ENCODE data around the gene MAP3K2. TPM values are rescaled to one million over a fixed set of nuclear protein-coding genes. Genes with fewer than 3 reads are reported as not detected.

The MAP3K2 gene
- total RNA-seq, 4 donors from 2014 or later = 25.9 to 98.4 (median 75.0) TPM

DNA sequence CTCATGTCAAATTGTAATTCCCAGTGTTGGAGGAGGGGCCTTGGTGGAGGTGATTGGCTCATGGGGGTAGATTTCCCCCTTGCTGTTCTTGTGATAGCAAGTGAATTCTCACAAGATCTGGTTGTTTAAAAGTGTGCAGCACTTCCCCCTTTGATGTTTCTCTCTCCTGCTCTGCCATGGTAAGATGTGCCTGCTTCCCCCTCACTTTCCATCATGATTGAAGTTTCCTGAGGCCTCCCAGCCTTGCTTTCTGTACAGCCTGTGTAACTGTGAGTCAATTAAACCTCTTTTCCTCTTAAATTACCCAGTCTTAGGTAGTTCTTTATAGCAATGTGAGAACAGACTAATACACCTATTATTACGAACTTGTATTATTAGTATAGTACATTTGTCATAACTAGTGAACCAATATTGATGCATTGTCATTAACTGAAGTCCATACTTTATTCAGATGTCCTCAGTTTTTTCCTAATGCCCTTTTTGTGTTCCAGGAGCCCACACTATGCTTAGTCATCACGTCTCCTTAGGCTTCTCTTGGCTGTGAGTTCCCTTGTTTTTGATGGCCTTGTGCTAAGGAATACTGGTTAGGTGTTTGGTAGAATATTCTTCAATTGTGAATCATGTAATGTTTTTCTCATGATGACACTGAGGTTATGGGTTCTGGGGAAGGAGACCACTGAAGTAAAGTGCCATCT, 4.5 kb upstream of the MAP3K2 start:
- TF ChIP-seq POLR2A (IDR thresholded peaks at IDR 0.05) = no peak
- TF ChIP-seq, protein P1, sequence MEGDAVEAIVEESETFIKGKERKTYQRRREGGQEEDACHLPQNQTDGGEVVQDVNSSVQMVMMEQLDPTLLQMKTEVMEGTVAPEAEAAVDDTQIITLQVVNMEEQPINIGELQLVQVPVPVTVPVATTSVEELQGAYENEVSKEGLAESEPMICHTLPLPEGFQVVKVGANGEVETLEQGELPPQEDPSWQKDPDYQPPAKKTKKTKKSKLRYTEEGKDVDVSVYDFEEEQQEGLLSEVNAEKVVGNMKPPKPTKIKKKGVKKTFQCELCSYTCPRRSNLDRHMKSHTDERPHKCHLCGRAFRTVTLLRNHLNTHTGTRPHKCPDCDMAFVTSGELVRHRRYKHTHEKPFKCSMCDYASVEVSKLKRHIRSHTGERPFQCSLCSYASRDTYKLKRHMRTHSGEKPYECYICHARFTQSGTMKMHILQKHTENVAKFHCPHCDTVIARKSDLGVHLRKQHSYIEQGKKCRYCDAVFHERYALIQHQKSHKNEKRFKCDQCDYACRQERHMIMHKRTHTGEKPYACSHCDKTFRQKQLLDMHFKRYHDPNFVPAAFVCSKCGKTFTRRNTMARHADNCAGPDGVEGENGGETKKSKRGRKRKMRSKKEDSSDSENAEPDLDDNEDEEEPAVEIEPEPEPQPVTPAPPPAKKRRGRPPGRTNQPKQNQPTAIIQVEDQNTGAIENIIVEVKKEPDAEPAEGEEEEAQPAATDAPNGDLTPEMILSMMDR (IDR thresholded peaks at IDR 0.05) = no peak
- H3K4me1 ChIP-seq = no peaks in the 10 kb centered on the region
- H3K36me3 ChIP-seq = no peaks in the 10 kb centered on the region
- H3K9me3 ChIP-seq = no peaks in the 10 kb centered on the region
- H3K27ac ChIP-seq = no peak overlapping the region
- intact Hi-C loops (cut with DNase I; ENCODE audit: low total_unique reads) = no loop called here
- no peaks in the 10 kb centered on the region for H3K27me3 ChIP-seq
- H3K4me3 ChIP-seq = no peak overlapping the region
- no peak for DNase-seq

DNA sequence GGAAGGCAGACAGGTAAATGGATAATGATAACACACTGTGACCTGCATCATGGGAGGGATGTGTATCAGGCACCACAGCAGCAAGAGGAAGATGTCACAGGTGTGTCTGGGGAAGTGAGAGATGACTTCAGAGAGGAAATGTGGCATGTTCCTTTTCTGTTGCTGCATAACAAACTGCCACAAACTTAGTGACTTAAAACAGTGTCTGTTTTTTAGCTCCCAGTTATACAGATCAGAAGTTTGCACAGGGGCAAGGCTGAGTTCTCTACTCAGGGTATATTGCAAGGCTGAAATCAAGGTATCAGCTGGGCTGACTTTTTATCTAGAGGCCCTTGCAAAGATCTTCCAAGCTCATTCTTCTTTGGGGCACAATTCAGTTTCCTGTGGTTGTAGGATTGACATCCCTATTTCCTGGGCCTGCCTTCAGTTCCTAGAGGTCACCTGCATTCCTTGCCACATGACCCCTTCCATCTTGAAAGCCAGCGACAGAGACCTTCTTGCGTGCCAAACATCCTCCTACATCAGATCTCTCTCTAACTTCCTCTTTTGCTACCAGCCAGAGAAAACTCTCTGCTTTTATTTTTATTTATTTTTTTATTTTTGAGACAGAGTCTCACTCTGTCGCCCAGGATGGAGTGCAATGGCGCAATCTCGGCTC, 2.1 kb upstream of the MAP3K2 start:
- Histone ChIP-seq H3K4me3 (no peak overlapping the region), H3K9me3 (no peaks in the 10 kb centered on the region), H3K4me1 (peaks cover 0 to 5% of the 10 kb centered on the region in 2 donors), H3K36me3 (no peaks in the 10 kb centered on the region), H3K27ac (no peak overlapping the region), H3K27me3 (no peaks in the 10 kb centered on the region)
- DNase-seq = no peak
- intact Hi-C loops (cut with DNase I; ENCODE audit: low total_unique reads) = no loop called here
- TF ChIP-seq, protein P1 (IDR thresholded peaks at IDR 0.05) = no peak
- no peak for TF ChIP-seq POLR2A (IDR thresholded peaks at IDR 0.05)

DNA sequence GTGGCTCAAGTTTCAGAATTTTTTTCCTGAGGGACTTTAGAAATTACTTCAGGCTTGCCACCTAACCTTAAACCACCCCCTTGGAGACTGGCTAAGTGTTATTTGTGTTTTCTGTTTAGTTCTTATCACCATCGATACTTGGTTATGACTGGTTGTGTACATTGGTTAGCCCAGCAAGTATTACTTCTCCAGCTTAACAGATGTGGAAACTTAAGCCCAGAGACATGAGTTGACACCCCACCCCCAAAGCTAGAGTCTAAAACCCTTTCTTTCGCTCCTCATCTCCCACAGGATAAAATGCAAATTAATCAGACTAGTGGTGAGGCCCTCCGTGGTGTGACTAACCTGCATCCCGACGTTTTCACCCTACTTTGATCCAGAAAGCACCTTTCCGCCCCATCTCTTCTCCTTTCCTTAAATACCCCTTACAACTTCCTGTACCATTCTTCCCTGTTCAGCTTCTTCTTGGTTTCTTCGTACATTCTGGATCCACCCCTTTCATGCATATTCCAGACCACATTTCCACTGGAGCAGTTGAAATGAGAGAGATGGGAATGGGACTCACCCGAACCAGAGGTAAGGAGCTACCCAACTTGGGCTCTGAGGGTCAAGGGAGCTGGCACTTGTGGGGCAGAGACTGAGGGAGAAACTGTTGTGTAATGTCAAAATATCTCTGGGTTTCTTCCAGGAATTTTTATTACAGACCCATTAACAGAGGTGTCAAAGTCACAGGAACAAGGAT, 819 bp upstream of the MAP3K2 start:
- no peak for DNase-seq
- no peak for TF ChIP-seq POLR2A (IDR thresholded peaks at IDR 0.05)
- TF ChIP-seq, protein P1 (IDR thresholded peaks at IDR 0.05) = no peak
- no peaks in the 10 kb centered on the region for H3K36me3 ChIP-seq
- no peaks in the 10 kb centered on the region for H3K27me3 ChIP-seq
- intact Hi-C loops (cut with DNase I; ENCODE audit: low total_unique reads) = no loop called here
- H3K27ac ChIP-seq = peak overlapping the region; percentile 97 to 100
- peak overlapping the region; percentile 60 to 100 for H3K4me3 ChIP-seq
- no peaks in the 10 kb centered on the region for H3K9me3 ChIP-seq
- H3K4me1 ChIP-seq = peaks cover 0 to 5% of the 10 kb centered on the region in 2 donors

DNA sequence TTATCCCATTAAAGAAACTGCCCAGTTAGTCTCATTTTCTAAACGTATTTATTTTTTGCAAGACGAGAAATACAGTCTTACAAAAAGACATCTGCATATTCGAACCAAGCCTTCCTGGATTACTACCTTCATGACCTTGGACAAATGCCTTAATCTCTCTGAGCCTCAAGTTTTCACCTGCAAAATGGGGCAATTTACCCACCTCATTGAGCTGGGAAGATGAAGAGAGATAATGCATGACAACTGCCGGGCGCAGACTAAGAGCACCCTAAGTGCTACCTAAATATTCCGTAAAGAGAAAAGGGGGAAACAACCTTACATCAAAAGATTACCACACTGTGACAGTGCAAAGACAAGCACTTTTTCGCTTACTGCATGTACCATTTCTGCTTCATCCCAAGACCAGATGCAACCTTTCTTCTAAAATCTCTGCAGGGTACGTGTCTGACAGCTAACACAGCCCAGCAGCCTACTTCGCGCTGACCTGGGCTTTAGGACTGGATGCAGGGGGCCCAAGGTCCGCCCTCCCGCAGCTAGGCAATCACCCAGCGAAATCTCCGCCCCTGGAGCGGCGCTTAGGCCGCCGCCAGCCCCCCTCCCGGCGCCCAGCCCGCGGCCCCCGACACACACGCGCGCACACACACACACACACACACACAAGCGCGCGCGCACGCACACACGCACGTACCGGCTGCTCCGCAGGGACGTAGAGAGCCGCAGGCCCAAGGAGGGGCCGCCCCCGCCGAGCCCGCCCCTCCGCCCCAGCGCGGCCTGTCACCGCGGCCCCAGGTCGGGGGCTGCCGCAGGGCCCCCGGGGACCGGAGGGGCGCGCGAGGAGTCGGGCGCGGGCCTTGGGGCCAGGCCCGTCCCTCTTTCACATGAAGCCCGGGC, 766 bp downstream of the MAP3K2 start:
- no peaks in the 10 kb centered on the region for H3K9me3 ChIP-seq
- peak overlapping the region; percentile 97 to 100 for H3K27ac ChIP-seq
- peak; percentile 79 to 82 for DNase-seq
- no peak for TF ChIP-seq POLR2A (IDR thresholded peaks at IDR 0.05)
- TF ChIP-seq, protein P1 (IDR thresholded peaks at IDR 0.05) = peak in 1 of 4 experiments; percentile 5
- peak overlapping the region; percentile 59 to 100 for H3K4me3 ChIP-seq
- no peaks in the 10 kb centered on the region for H3K36me3 ChIP-seq
- H3K4me1 ChIP-seq = peaks cover 0 to 5% of the 10 kb centered on the region in 2 donors
- intact Hi-C loops (cut with DNase I; ENCODE audit: low total_unique reads) = no loop called here
- H3K27me3 ChIP-seq = no peaks in the 10 kb centered on the region

Measured in uterus (tissue), 4 donors.